CD1c-positive myeloid dendritic cell (primary cell): ENCODE results near the gene PCDHA13.
"Not testable (repeated sequence)": the region's sequence is repeated elsewhere in the genome, so short reads cannot be mapped to it uniquely, and the experiment has no call there.

ENCODE experiments used
- DNase-seq: peaks from one replicate; pipeline ENCODE4 v3.0.0-alpha.2; 2016; ENCODE audit errors: extremely low spot score

Gene PCDHA13

DNA sequence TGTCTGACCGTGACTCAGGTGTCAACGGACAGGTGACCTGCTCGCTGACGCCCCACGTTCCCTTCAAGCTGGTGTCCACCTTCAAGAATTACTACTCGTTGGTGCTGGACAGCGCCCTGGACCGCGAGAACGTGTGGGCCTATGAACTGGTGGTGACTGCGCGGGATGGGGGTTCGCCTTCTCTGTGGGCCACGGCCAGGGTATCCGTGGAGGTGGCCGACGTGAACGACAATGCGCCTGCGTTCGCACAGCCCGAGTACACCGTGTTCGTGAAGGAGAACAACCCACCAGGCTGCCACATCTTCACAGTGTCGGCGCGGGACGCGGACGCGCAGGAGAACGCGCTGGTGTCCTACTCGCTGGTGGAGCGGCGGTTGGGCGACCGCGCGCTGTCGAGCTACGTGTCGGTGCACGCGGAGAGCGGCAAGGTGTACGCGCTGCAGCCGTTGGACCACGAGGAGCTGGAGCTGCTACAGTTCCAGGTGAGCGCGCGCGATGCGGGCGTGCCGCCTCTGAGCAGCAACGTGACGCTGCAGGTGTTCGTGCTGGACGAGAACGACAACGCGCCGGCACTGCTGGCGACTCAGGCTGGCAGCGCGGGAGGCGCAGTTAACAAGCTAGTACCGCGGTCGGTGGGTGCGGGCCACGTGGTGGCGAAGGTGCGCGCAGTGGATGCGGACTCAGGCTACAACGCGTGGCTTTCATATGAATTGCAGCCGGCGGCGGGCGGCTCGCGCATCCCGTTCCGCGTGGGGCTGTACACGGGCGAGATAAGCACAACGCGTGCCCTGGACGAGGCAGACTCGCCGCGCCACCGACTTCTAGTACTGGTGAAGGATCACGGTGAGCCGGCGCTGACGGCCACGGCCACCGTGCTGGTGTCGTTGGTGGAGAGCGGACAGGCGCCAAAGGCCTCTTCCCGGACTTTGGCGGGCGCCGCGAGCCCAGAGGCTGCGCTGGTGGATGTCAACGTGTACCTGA is 11.4 kb upstream of the PCDHA13 start:
- no peak for DNase-seq

DNA sequence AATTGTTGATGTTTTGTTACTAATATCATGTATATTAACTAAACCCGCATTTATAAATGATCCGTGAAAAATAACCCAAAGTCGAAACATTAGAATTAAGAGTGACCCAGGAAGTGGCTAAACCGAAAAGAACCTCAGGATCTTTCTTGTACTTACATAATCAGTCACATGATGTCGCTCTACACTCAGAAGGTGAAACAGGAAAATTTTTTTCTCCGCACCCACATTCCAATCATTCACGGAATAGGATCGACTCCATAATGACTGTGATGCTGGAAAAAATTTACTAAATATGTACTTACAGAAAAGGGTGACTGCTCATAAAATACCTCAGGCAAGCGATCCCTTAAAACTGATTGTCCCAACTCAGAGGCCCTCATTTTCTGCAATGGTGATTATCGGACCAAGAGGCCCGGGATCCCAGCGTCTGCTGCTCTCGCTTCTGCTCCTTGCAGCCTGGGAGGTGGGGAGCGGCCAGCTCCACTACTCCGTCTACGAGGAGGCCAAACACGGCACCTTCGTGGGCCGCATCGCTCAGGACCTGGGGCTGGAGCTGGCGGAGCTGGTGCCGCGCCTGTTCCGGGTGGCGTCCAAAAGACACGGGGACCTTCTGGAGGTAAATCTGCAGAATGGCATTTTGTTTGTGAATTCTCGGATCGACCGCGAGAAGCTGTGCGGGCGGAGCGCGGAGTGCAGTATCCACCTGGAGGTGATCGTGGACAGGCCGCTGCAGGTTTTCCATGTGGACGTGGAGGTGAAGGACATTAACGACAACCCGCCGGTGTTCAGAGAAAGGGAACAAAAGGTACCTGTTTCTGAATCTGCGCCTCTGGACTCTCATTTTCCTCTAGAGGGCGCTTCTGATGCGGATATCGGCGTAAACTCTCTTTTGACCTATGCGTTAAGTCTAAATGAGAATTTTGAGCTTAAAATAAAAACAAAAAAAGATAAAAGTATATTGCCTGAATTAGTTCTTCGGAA is 6.5 kb upstream of the PCDHA13 start, which contains the start of gene PCDHA12:
Gene PCDHA12 (plus strand): TSS at position 224 of the 981 bp plus-strand sequence. CDS start 165 bp downstream, at position 389.
- DNase-seq: no peak

DNA sequence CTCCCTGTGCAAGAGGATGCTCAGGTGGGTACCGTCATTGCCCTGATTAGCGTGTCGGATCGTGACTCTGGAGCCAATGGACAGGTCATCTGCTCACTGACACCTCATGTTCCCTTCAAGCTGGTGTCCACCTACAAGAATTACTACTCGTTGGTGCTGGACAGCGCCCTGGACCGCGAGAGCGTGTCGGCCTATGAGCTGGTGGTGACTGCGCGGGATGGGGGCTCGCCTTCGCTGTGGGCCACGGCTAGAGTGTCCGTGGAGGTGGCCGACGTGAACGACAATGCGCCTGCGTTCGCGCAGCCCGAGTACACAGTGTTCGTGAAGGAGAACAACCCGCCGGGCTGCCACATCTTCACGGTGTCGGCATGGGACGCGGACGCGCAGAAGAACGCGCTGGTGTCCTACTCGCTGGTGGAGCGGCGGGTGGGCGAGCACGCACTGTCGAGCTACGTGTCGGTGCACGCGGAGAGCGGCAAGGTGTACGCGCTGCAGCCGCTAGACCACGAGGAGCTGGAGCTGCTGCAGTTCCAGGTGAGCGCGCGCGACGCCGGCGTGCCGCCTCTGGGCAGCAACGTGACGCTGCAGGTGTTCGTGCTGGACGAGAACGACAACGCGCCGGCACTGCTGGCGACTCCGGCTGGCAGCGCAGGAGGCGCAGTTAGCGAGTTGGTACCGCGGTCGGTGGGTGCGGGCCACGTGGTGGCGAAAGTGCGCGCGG is 5.2 kb upstream of the PCDHA13 start:
- not testable (repeated sequence) for DNase-seq

DNA sequence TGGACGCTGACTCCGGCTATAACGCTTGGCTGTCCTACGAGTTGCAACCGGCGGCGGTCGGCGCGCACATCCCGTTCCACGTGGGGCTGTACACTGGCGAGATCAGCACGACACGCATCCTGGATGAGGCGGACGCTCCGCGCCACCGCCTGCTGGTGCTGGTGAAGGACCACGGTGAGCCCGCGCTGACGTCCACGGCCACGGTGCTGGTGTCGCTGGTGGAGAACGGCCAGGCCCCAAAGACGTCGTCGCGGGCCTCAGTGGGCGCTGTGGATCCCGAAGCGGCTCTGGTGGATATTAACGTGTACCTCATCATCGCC is 4.7 kb upstream of the PCDHA13 start:
- no peak for DNase-seq

DNA sequence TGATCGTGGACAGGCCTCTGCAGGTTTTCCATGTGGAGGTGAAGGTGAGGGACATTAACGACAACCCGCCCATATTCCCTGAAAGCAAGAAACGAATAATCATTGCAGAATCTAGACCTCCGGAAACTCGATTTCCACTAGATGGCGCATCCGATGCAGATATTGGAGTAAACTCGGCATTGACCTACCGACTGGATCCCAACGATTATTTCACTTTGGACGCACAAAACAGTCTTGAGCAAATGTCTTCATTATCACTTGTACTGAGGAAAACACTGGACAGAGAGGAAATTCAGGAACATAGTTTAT is 621 bp downstream of the PCDHA13 start:
- no peak for DNase-seq

DNA sequence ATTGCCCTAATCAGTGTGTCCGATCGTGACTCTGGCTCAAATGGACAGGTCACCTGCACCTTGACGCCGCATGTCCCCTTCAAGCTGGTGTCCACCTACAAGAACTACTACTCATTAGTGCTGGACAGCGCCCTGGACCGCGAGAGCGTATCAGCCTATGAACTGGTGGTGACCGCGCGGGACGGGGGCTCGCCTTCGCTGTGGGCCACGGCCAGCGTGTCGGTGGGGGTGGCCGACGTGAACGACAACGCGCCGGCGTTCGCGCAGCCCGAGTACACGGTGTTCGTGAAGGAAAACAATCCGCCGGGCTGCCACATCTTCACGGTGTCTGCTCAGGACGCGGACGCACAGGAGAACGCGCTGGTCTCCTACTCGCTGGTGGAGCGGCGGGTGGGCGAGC is 1.4 kb downstream of the PCDHA13 start:
- DNase-seq: no peak

DNA sequence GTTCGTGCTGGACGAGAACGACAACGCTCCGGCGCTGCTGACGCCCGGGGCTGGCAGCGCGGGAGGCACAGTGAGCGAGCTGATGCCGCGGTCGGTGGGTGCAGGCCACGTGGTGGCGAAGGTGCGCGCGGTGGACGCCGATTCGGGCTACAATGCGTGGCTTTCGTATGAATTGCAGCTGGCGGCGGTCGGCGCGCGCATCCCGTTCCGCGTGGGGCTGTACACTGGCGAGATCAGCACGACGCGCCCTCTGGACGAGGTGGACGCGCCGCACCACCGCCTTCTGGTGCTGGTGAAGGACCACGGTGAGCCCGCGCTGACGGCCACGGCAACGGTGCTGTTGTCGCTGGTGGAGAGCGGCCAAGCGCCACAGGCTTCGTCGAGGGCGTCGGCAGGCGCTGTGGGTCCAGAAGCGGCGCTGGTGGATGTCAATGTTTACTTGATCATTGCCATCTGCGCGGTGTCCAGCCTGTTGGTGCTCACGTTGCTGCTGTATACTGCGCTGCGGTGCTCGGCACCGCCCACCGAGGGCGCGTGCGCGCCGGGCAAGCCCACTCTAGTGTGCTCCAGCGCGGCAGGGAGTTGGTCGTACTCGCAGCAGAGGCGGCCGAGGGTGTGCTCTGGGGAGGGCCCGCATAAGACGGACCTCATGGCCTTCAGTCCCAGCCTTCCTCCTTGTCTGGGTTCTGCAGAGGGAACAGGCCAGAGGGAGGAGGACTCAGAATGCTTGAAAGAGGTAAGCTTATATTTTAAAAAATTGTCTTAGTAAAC is 2.2 kb downstream of the PCDHA13 start:
- DNase-seq: no peak

DNA sequence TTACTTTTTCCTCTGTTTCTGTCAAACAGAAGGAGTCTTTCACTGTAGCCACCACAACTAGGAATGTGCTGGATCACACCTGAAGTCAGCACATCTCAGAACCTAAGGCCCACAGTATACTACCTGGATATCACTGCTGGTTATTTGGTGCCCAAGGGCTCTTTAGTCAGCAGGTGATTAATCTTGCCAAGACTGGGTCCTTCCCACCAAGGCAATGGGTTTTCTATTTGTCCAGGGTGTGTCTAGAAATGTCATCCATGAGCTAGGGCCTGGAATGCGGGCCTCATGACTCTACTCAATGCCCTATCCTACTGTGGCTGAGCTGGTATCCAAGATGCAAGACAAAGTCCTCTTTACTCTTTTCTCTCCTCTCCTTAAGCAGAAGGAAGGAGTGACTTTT is 34.4 kb downstream of the PCDHA13 start:
- DNase-seq: no peak

DNA sequence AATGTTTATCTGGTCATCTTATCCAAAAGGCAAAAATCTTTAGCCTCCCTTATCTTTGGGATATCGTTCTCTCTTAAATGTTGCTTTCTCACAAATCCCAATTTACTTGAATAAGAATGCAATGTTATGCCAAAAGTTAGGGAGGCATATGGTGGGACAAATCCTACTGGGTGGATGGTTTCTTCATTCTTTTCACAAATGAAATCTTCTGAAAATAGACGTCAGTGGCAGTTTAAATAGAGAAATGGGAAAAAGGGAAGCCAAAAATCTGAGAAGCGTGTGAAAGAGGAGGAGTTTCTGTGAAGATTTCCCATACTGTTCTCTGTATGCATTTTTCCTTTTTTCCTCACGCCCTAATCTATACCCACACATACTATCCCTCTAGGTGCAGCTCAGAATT is 41.7 kb downstream of the PCDHA13 start:
- DNase-seq: no peak

DNA sequence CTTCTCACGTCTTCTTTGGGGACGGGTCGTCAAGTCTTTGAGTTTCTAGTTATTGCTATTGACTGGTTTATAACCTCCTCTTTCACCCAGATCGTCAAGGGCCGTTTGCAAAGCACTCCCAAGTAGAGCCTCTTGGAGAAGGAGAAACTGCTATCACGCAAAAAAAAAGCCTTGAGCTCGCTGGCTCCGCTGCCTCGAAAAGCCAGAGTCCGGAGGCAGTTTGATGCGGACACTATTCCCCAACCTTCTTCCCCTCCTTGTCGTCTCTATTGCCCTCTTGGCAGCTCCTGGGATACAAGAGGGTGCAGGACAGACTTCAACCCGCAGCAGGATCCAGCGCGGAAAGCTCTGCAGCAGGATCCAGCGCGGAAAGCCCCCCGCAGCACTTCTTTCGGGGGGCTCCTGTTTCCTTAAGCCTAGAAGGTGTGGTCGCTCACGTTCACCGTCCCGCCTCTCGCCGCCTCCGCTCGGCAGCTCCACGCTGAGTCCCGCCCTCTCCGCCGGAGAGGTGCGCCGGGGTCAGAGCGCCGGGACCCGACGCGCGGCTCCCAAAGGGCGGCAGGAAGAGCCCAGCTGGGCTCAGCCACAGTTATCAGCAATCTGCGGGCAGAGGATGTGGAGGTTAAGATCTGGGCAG is 44.0 kb downstream of the PCDHA13 start, which contains the start of gene PCDHAC1:
Gene PCDHAC1 (plus strand): TSS at position 494 of the 637 bp plus-strand sequence. CDS start 594 bp downstream, outside the sequence.
- DNase-seq: no peak

DNA sequence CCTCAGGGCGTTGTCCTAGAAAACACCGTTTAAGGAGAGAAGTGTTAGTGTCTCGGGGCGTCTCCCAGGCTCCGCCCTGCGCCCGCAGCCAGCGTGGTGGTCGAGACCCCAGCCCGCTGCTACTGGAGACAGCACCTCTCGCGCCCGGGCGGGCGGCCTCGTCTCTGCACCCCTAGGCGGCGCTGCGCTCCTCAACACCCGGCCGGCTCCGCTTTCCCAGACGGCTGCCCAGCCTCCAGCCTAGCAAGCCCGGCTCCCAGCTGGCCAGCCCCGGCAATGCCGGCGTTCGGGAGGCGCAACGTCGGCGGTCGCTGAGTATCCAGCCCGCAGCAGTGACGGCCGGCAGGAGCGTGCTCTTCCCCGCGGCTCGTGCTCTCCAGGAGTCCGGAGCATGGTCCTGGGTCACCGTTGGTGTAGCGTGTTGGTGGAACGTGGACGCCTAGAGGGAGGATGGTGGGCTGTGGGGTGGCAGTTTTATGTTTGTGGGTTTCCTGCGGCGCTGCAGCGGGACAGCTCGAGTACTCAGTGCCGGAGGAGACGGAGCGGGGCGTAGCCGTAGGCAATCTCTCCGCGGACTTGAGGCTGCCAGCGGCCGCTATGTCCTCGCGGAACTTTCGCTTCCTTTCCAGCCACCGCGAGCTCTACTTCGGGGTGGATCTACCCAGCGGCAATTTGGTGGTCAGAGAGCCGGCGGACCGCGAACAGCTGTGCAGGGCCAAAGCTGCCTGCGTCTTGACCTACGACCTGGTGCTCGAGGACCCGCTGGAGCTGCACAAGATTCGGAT is 44.7 kb downstream of the PCDHA13 start:
- DNase-seq: no peak

DNA sequence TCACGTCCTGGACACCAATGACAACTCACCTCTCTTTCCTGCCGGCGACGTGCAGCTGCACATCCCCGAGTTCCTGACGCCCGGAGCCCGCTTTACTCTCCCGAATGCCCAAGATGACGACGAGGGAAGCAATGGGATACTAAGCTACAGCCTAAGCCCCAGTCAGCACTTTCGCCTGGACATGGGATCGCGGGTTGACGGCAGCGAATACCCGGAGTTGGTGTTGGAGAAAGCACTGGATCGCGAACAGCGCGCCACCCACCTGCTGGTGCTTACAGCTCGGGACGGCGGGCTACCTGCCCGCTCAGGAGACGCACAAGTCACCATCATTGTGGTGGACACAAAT is 45.3 kb downstream of the PCDHA13 start:
- no peak for DNase-seq
